GM23338 (cell line): ENCODE measurements around the gene BTBD16. TPM values are rescaled to one million over a fixed set of nuclear protein-coding genes. Genes with fewer than 3 reads are reported as not detected.

Experiments used
- ATAC-seq: fragments of 200-7000 bp; cut with Tn5 transposase; 3 replicates; pipeline ENCODE4 v1.9.1; 2020
- DNase-seq: peaks from one replicate; pipeline ENCODE4 v3.0.0-alpha.2; 2015; ENCODE audit warnings: low spot score
- H2AFZ ChIP-seq: fragments of 200-600 bp; sonication (generic); 2 replicates; pipeline ENCODE4 v1.8.0; 2016; ENCODE audit warnings: antibody characterized with exemption, mild to moderate bottlenecking, moderate library complexity
- H3F3A ChIP-seq: fragments of 200-600 bp; sonication (generic); replicated peaks from 2 replicates; pipeline ENCODE4 v1.8.0; 2017; ENCODE audit warnings: antibody characterized with exemption, mixed run types, low read depth
- H3K27ac ChIP-seq: fragments of 200-600 bp; sonication (generic); 2 replicates; pipeline ENCODE4 v1.6.1; 2016; ENCODE audit warnings: low read depth
- H3K27me3 ChIP-seq: fragments of 200-600 bp; sonication (generic); 2 replicates; pipeline ENCODE4 v1.8.0; 2016; ENCODE audit warnings: mild to moderate bottlenecking, mixed run types, moderate library complexity; ENCODE audit not compliant: insufficient read depth
- H3K36me3 ChIP-seq: fragments of 200-600 bp; sonication (generic); 2 replicates; pipeline ENCODE4 v1.8.0; 2016; ENCODE audit warnings: mild to moderate bottlenecking; ENCODE audit not compliant: insufficient read depth
- H3K4me1 ChIP-seq: fragments of 200-600 bp; sonication (generic); 2 replicates; pipeline ENCODE4 v1.8.0; 2016; ENCODE audit warnings: mild to moderate bottlenecking, moderate library complexity; ENCODE audit not compliant: insufficient read depth
- H3K4me2 ChIP-seq: fragments of 200-600 bp; sonication (generic); 2 replicates; pipeline ENCODE4 v1.7.1; 2017; ENCODE audit warnings: mixed run types
- H3K4me3 ChIP-seq: fragments of 200-600 bp; sonication (generic); 2 replicates; pipeline ENCODE4 v1.6.1; 2016; ENCODE audit warnings: mixed run types
- H3K79me2 ChIP-seq: fragments of 200-600 bp; sonication (generic); replicated peaks from 2 replicates; pipeline ENCODE4 v1.8.0; 2017; ENCODE audit warnings: mild to moderate bottlenecking; ENCODE audit not compliant: insufficient read depth
- H3K9me2 ChIP-seq: fragments of 200-600 bp; sonication (generic); 2 replicates; pipeline ENCODE4 v1.8.0; 2017; ENCODE audit not compliant: insufficient read depth
- H4K20me1 ChIP-seq: fragments of 200-600 bp; sonication (generic); replicated peaks from 2 replicates; pipeline ENCODE4 v1.8.0; 2017; ENCODE audit warnings: mild to moderate bottlenecking; ENCODE audit not compliant: insufficient read depth
- H3K27ac Mint-ChIP-seq: 2 replicates; pipeline ENCODE4 v1.8.0; 2020; ENCODE audit warnings: inconsistent platforms, mild to moderate bottlenecking, moderate library complexity, mixed read lengths
- H3K27me3 Mint-ChIP-seq: 3 replicates; pipeline ENCODE4 v1.8.0; 2022; ENCODE audit warnings: low read depth, mild to moderate bottlenecking, moderate library complexity, mixed read lengths, inconsistent platforms; ENCODE audit not compliant: insufficient read depth, poor library complexity
- H3K36me3 Mint-ChIP-seq: 3 replicates; pipeline ENCODE4 v1.8.0; 2021; ENCODE audit warnings: low read depth, mild to moderate bottlenecking, inconsistent platforms, moderate library complexity, mixed read lengths
- H3K4me1 Mint-ChIP-seq: 3 replicates; pipeline ENCODE4 v1.8.0; 2020; ENCODE audit warnings: mild to moderate bottlenecking, inconsistent platforms, mixed read lengths
- H3K4me3 Mint-ChIP-seq: 3 replicates; pipeline ENCODE4 v1.8.0; 2021; ENCODE audit warnings: moderate library complexity, mild to moderate bottlenecking, inconsistent platforms, mixed read lengths
- H3K9me3 Mint-ChIP-seq: 3 replicates; pipeline ENCODE4 v1.8.0; 2020; ENCODE audit warnings: moderate library complexity, mild to moderate bottlenecking, inconsistent platforms, mixed read lengths
- CREB1 ChIP-seq: fragments of 250-450 bp; sonication (Bioruptor Pico); IDR thresholded peaks from 2 replicates; pipeline ENCODE4 v1.5.0; 2020; ENCODE audit warnings: low read depth, mild to moderate bottlenecking, moderate library complexity
- CTCF ChIP-seq, 2 experiments: fragments of 200-600 bp in 1 of 2; sonication (generic) in 1 of 2; conservative IDR thresholded peaks; 2 replicates each; pipeline versions ENCODE4 v1.5.1 to v1.6.1; 2016 to 2017; ENCODE audit warnings: antibody characterized with exemption in 2 of 2, low read depth in 2 of 2, mild to moderate bottlenecking in 2 of 2, moderate library complexity in 1 of 2
- ETS1 ChIP-seq: IDR thresholded peaks from 2 replicates; pipeline ENCODE4 v1.6.1; 2016; ENCODE audit warnings: antibody characterized with exemption
- EZH2 ChIP-seq: fragments of 200-600 bp; sonication (generic); IDR thresholded peaks from one replicate; pipeline ENCODE4 v1.8.0; 2017; ENCODE audit warnings: antibody characterized with exemption, mild to moderate bottlenecking, low read depth; ENCODE audit not compliant: unreplicated experiment
- EZH2phosphoT487 ChIP-seq: fragments of 200-600 bp; sonication (generic); IDR thresholded peaks from one replicate; pipeline ENCODE4 v1.8.1; 2018; ENCODE audit warnings: antibody characterized with exemption; ENCODE audit not compliant: unreplicated experiment
- JUNB ChIP-seq: IDR thresholded peaks from one replicate; pipeline ENCODE4 v1.6.1; 2016; ENCODE audit warnings: antibody characterized with exemption; ENCODE audit not compliant: unreplicated experiment
- NANOG ChIP-seq: IDR thresholded peaks from 2 replicates; pipeline ENCODE4 v1.6.1; 2016; ENCODE audit warnings: antibody characterized with exemption, borderline replicate concordance
- POLR2AphosphoS5 ChIP-seq: IDR thresholded peaks from 2 replicates; pipeline ENCODE4 v1.6.1; 2016; ENCODE audit warnings: antibody characterized with exemption, low read depth
- STAT1 ChIP-seq: IDR thresholded peaks from one replicate; pipeline ENCODE4 v1.6.1; 2016; ENCODE audit warnings: antibody characterized with exemption; ENCODE audit not compliant: unreplicated experiment
- ZNF114 ChIP-seq: fragments of 250-450 bp; sonication (Bioruptor Pico); IDR thresholded peaks from 2 replicates; pipeline ENCODE4 v1.5.0; 2020; ENCODE audit warnings: mild to moderate bottlenecking, moderate library complexity
- ZNF331 ChIP-seq: fragments of 250-450 bp; sonication (Bioruptor Pico); IDR thresholded peaks from 2 replicates; pipeline ENCODE4 v1.5.0; 2020; ENCODE audit warnings: low read depth, mild to moderate bottlenecking, moderate library complexity
- ZNF462 ChIP-seq: fragments of 250-450 bp; sonication (Bioruptor Pico); IDR thresholded peaks from 2 replicates; pipeline ENCODE4 v1.5.0; 2020; ENCODE audit warnings: mild to moderate bottlenecking, moderate library complexity
- polyA plus RNA-seq: library from polyadenylated mRNA; unstranded; fragments of >200 nt; fragmentation: Nextera tagmentation; extraction: Ambion mirVana; gene quantifications from 2 replicates; pipeline ENCODE4 v1.2.1, GENCODE V29; 2016
- total RNA-seq: library from RNA; depleted of rRNA; stranded (reverse); fragments of >200 nt; shearing (Covaris generic); gene quantifications from 2 replicates; pipeline ENCODE4 v1.2.3, GENCODE V29; 2014
- TF ChIP-seq, protein P1 (sequence below): IDR thresholded peaks from one replicate; pipeline ENCODE4 v1.6.1; 2018; ENCODE audit warnings: antibody characterized with exemption; ENCODE audit not compliant: unreplicated experiment

The BTBD16 gene
- total and polyA plus RNA-seq, 2 experiments from 2014 or later: not detected

DNA sequence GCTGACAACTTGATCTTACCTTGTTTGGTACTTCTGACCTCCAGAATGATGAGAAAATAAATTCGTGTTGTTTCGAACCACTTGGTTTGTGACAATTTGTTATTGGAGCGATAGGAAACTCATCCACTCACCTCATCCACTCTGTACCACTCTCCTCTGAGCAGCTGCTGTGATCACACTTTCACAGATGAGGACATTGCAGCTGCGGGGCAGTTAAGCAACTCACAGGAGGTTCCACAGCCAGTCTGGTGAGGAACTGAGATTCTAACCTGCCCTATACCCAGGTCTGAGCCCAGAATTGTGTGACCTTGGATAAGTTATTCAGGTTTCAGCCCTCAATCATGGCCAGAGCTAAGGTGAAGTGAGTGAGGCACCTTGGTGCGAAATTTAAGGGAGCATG, 35.2 kb downstream of the BTBD16 start:
- Histone ChIP-seq H3K27ac (no peak overlapping the region), H3K27me3 (no peaks in the 10 kb centered on the region), H3F3A (no peaks in the 10 kb centered on the region), H3K9me2 (0 out of 2 replicates have a peak, but pooled peaks cover 5% of the 10 kb centered on the region), H2AFZ (no peak overlapping the region), H4K20me1 (no peaks in the 10 kb centered on the region), H3K79me2 (no peaks in the 10 kb centered on the region), H3K4me1 (0 out of 2 replicates have a peak, but pooled peaks cover 2% of the 10 kb centered on the region), H3K4me2 (no peak overlapping the region), H3K4me3 (no peak overlapping the region), H3K36me3 (no peaks in the 10 kb centered on the region)
- peaks cover 4% of the 10 kb centered on the region; the same call in 1 of the 3 replicates for H3K36me3 Mint-ChIP-seq
- H3K27me3 Mint-ChIP-seq: peaks cover 2% of the 10 kb centered on the region
- H3K4me1 Mint-ChIP-seq: peaks cover 17% of the 10 kb centered on the region
- no peak for DNase-seq
- TF ChIP-seq ZNF331 (CRISPR knock-in tag) (no peak), NANOG (no peak), POLR2AphosphoS5 (no peak), ZNF114 (CRISPR knock-in tag) (no peak), EZH2phosphoT487 (no peak), ZNF462 (CRISPR knock-in tag) (no peak), CREB1 (CRISPR knock-in tag) (no peak), JUNB (no peak), STAT1 (no peak), ETS1 (no peak), EZH2 (no peak), CTCF (conservative IDR thresholded peaks at IDR 0.05; ENCODE audit: low read depth in 2 of 2) (no peak)
- TF ChIP-seq, protein P1, sequence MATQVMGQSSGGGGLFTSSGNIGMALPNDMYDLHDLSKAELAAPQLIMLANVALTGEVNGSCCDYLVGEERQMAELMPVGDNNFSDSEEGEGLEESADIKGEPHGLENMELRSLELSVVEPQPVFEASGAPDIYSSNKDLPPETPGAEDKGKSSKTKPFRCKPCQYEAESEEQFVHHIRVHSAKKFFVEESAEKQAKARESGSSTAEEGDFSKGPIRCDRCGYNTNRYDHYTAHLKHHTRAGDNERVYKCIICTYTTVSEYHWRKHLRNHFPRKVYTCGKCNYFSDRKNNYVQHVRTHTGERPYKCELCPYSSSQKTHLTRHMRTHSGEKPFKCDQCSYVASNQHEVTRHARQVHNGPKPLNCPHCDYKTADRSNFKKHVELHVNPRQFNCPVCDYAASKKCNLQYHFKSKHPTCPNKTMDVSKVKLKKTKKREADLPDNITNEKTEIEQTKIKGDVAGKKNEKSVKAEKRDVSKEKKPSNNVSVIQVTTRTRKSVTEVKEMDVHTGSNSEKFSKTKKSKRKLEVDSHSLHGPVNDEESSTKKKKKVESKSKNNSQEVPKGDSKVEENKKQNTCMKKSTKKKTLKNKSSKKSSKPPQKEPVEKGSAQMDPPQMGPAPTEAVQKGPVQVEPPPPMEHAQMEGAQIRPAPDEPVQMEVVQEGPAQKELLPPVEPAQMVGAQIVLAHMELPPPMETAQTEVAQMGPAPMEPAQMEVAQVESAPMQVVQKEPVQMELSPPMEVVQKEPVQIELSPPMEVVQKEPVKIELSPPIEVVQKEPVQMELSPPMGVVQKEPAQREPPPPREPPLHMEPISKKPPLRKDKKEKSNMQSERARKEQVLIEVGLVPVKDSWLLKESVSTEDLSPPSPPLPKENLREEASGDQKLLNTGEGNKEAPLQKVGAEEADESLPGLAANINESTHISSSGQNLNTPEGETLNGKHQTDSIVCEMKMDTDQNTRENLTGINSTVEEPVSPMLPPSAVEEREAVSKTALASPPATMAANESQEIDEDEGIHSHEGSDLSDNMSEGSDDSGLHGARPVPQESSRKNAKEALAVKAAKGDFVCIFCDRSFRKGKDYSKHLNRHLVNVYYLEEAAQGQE: no peak
- no peak overlapping the region for H3K4me3 Mint-ChIP-seq
- peaks cover 8% of the 10 kb centered on the region for H3K9me3 Mint-ChIP-seq
- no peak overlapping the region for H3K27ac Mint-ChIP-seq
- no peak for ATAC-seq
